Measurements from ENCODE around the gene RAB37. TPM values are rescaled to one million over a fixed set of nuclear protein-coding genes. Genes with fewer than 3 reads are reported as not detected.
A peak's percentile ranks its signal among the peaks of the same experiment; 100 is the strongest.

Gene RAB37
- total RNA-seq, 1 experiment from 2014 or later = 8.9 TPM

GRCh38 chr17:74694081-74694480 lies 43.0 kb upstream of the RAB37 start:
- CTCF ChIA-PET = no interaction called here
- Mint-ChIP-seq H3K36me3 (no peaks in the 10 kb centered on the region), H3K4me1 (no peaks in the 10 kb centered on the region), H3K4me3 (no peak overlapping the region), H3K9me3 (peaks cover 8% of the 10 kb centered on the region; the same call in 1 of the 2 replicates), H3K27ac (no peak overlapping the region), H3K27me3 (ENCODE audit: low read depth) (peaks cover 20% of the 10 kb centered on the region)
- DNase-seq (ENCODE audit: low spot score) = no peak
- TF ChIP-seq TCF7 (CRISPR knock-in tag; IDR thresholded peaks at IDR 0.05; ENCODE audit: low read depth) = no peak
- no peak for TF ChIP-seq ERG (CRISPR knock-in tag; IDR thresholded peaks at IDR 0.05)
- no peak for TF ChIP-seq ZNF416 (CRISPR knock-in tag; IDR thresholded peaks at IDR 0.05)
- no peak for TF ChIP-seq HMGXB4 (CRISPR knock-in tag; IDR thresholded peaks at IDR 0.05)
- TF ChIP-seq KAT7 (CRISPR knock-in tag; IDR thresholded peaks at IDR 0.05; ENCODE audit: borderline replicate concordance) = no peak
- no peak for TF ChIP-seq TP53 (CRISPR knock-in tag; IDR thresholded peaks at IDR 0.05)
- no peak for TF ChIP-seq ZBTB21 (CRISPR knock-in tag; IDR thresholded peaks at IDR 0.05; ENCODE audit: borderline replicate concordance)
- TF ChIP-seq USF1 (CRISPR knock-in tag; IDR thresholded peaks at IDR 0.05) = no peak
- no peak for TF ChIP-seq RELA (CRISPR knock-in tag; IDR thresholded peaks at IDR 0.05; ENCODE audit: borderline replicate concordance)
- POLR2A ChIA-PET = no interaction called here
- ATAC-seq = no peak

GRCh38 chr17:74695629-74696028 lies 41.4 kb upstream of the RAB37 start:
- no peaks in the 10 kb centered on the region for H3K36me3 Mint-ChIP-seq
- no peak overlapping the region for H3K27ac Mint-ChIP-seq
- ATAC-seq (peak; percentile 30), DNase-seq (ENCODE audit: low spot score) (no peak)
- no peak overlapping the region for H3K4me3 Mint-ChIP-seq
- H3K9me3 Mint-ChIP-seq = peaks cover 8% of the 10 kb centered on the region; the same call in 1 of the 2 replicates
- POLR2A ChIA-PET = no interaction called here
- no peaks in the 10 kb centered on the region for H3K4me1 Mint-ChIP-seq
- H3K27me3 Mint-ChIP-seq (ENCODE audit: low read depth) = peaks cover 20% of the 10 kb centered on the region
- CTCF ChIA-PET = interaction anchor here (0.7 to 1.2 kb wide), 3 partner anchors 20 to 41 kb away, joined by 3 to 6 read pairs (median 3); no protein-coding TSS in a partner anchor
- TF ChIP-seq ATF6 (CRISPR knock-in tag; IDR thresholded peaks at IDR 0.05) (no peak), ATF3 (CRISPR knock-in tag; conservative IDR thresholded peaks at IDR 0.05) (no peak), OVOL2 (CRISPR knock-in tag; IDR thresholded peaks at IDR 0.05; ENCODE audit: borderline replicate concordance) (no peak), ZNF532 (CRISPR knock-in tag; IDR thresholded peaks at IDR 0.05; ENCODE audit: borderline replicate concordance) (no peak), HMGXB4 (CRISPR knock-in tag; IDR thresholded peaks at IDR 0.05) (no peak), CTCF (IDR thresholded peaks at IDR 0.05) (no peak), MAX (CRISPR knock-in tag; IDR thresholded peaks at IDR 0.05) (no peak), SOX15 (CRISPR knock-in tag; IDR thresholded peaks at IDR 0.05) (no peak), ZNF232 (CRISPR knock-in tag; IDR thresholded peaks at IDR 0.05) (no peak), RELA (CRISPR knock-in tag; IDR thresholded peaks at IDR 0.05; ENCODE audit: borderline replicate concordance) (no peak), E2F1 (CRISPR knock-in tag; IDR thresholded peaks at IDR 0.05) (no peak)

Measured in WTC11 (cell line).